ENCODE data around the gene ROR1. TPM values are rescaled to one million over a fixed set of nuclear protein-coding genes. Genes with fewer than 3 reads are reported as not detected.

ROR1 gene
- total and polyA plus RNA-seq, 2 of the 4 experiments (the other 2 are of a cell fraction), result 4.4 to 10.0 TPM

GRCh38 chr1:63864224-63864641 is 90.4 kb downstream of the ROR1 start:
- Histone ChIP-seq H3K56ac (ENCODE audit: extremely low read depth, insufficient read depth, low read length) (no peak overlapping the region), H3K9me1 (ENCODE audit: insufficient read depth, low read length) (no peaks in the 10 kb centered on the region), H2BK20ac (ENCODE audit: low read depth, low read length) (no peak overlapping the region), H2BK120ac (ENCODE audit: low read depth, low read length) (no peak overlapping the region), H2AK5ac (ENCODE audit: low read depth, low read length) (no peak overlapping the region), H3K4me1 (ENCODE audit: control insufficient read depth, insufficient read depth, low read length) (no peaks in the 10 kb centered on the region; the same call in 1 of the 2 replicates), H3K23ac (ENCODE audit: low read depth, low read length) (no peak overlapping the region), H3K9me3 (ENCODE audit: control insufficient read depth, insufficient read depth, low read length) (no peaks in the 10 kb centered on the region), H3K4me2 (ENCODE audit: low read depth, low read length) (no peak overlapping the region), H2AK9ac (replicated peaks; ENCODE audit: low read depth, low read length, poor library complexity) (no peak overlapping the region), H2BK15ac (ENCODE audit: low read depth, low read length) (no peak overlapping the region), H3K4ac (ENCODE audit: low read depth, low read length) (no peak overlapping the region), H2BK5ac (ENCODE audit: low read depth, low read length, poor library complexity, severe bottlenecking) (no peak overlapping the region), H3K9ac (ENCODE audit: low read depth, low read length) (no peak overlapping the region), H4K5ac (ENCODE audit: low read depth, low read length) (no peak overlapping the region), H4K20me1 (ENCODE audit: insufficient read depth, low read length) (no peaks in the 10 kb centered on the region), H3K27me3 (ENCODE audit: control insufficient read depth, insufficient read depth, low read length) (no peaks in the 10 kb centered on the region), H3K14ac (replicated peaks; ENCODE audit: low read depth, low read length) (no peak overlapping the region), H3K36me3 (ENCODE audit: control insufficient read depth, insufficient read depth, low read length) (no peaks in the 10 kb centered on the region), H3K4me3 (ENCODE audit: insufficient read depth, low read depth, low read length) (no peak overlapping the region), H4K8ac (ENCODE audit: low read depth in 2 of 2, low read length in 2 of 2) (no peak overlapping the region), H3K18ac (ENCODE audit: low read depth, low read length) (no peak overlapping the region), H3K27ac (ENCODE audit: insufficient read depth, low read length) (no peak overlapping the region), H3K79me1 (ENCODE audit: low read depth in 1 of 2, low read length in 2 of 2) (no peaks in the 10 kb centered on the region; a peak in 2 of 4 replicates), H2AFZ (replicated peaks; ENCODE audit: low read length, poor library complexity) (no peak overlapping the region), H4K91ac (ENCODE audit: insufficient read depth, low read depth, low read length) (no peak overlapping the region)
- dilution Hi-C loops (cut with HindIII; ENCODE audit: low sequenced_read_pairs, unreplicated experiment) (no loop called here), intact Hi-C loops (cut with micrococcal nuclease) (no loop called here), in situ Hi-C loops (cut with MboI; ENCODE audit: low sequenced_read_pairs) (no loop called here)
- ATAC-seq (ENCODE audit: low read depth) (peak; percentile 49; the same call in 1 of the 2 replicates), DNase-seq (peak; percentile 16)
- BruUV-seq (replicated peaks), result no TSS peak
- no CpG with 5 or more reads among the region's 4 CpGs for WGBS, 2 experiments (ENCODE audit: extremely low coverage in 2 of 2, insufficient read length in 1 of 2)
- TF ChIP-seq, protein P1, sequence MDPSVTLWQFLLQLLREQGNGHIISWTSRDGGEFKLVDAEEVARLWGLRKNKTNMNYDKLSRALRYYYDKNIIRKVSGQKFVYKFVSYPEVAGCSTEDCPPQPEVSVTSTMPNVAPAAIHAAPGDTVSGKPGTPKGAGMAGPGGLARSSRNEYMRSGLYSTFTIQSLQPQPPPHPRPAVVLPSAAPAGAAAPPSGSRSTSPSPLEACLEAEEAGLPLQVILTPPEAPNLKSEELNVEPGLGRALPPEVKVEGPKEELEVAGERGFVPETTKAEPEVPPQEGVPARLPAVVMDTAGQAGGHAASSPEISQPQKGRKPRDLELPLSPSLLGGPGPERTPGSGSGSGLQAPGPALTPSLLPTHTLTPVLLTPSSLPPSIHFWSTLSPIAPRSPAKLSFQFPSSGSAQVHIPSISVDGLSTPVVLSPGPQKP (IDR thresholded peaks at IDR 0.05; ENCODE audit: borderline replicate concordance, low read depth, low read length), result no peak
- TF ChIP-seq FOS (IDR thresholded peaks at IDR 0.05; ENCODE audit: low read depth, low read length), result no peak
- no peak for TF ChIP-seq RFX5 (IDR thresholded peaks at IDR 0.05; ENCODE audit: low read depth, low read length)
- no peak for TF ChIP-seq BHLHE40 (IDR thresholded peaks at IDR 0.05; ENCODE audit: low read depth, low read length)
- TF ChIP-seq MXI1 (IDR thresholded peaks at IDR 0.05; ENCODE audit: borderline replicate concordance, low read depth, low read length), result no peak
- TF ChIP-seq USF2 (IDR thresholded peaks at IDR 0.05; ENCODE audit: low read depth, low read length), result no peak
- no peak for TF ChIP-seq RCOR1 (IDR thresholded peaks at IDR 0.05; ENCODE audit: insufficient replicate concordance, low read length)
- TF ChIP-seq POLR2A (IDR thresholded peaks at IDR 0.05; ENCODE audit: low read depth, low read length), result no peak
- no peak for TF ChIP-seq SMC3 (IDR thresholded peaks at IDR 0.05; ENCODE audit: low read depth, low read length)
- TF ChIP-seq, protein P2, sequence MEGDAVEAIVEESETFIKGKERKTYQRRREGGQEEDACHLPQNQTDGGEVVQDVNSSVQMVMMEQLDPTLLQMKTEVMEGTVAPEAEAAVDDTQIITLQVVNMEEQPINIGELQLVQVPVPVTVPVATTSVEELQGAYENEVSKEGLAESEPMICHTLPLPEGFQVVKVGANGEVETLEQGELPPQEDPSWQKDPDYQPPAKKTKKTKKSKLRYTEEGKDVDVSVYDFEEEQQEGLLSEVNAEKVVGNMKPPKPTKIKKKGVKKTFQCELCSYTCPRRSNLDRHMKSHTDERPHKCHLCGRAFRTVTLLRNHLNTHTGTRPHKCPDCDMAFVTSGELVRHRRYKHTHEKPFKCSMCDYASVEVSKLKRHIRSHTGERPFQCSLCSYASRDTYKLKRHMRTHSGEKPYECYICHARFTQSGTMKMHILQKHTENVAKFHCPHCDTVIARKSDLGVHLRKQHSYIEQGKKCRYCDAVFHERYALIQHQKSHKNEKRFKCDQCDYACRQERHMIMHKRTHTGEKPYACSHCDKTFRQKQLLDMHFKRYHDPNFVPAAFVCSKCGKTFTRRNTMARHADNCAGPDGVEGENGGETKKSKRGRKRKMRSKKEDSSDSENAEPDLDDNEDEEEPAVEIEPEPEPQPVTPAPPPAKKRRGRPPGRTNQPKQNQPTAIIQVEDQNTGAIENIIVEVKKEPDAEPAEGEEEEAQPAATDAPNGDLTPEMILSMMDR (conservative IDR thresholded peaks at IDR 0.05; ENCODE audit: low read depth, low read length), result no peak
- TF ChIP-seq MAFK (IDR thresholded peaks at IDR 0.05; ENCODE audit: low read depth, low read length), result no peak
- no peak for TF ChIP-seq CEBPB (IDR thresholded peaks at IDR 0.05; ENCODE audit: low read depth, low read length)
- TF ChIP-seq RAD21 (IDR thresholded peaks at IDR 0.05; ENCODE audit: low read length), result no peak
- no peak for TF ChIP-seq MAZ (IDR thresholded peaks at IDR 0.05; ENCODE audit: borderline replicate concordance, low read depth, low read length)
- no peak for TF ChIP-seq NFE2L2 (IDR thresholded peaks at IDR 0.05; ENCODE audit: low read depth, low read length)
- TF ChIP-seq CHD1 (IDR thresholded peaks at IDR 0.05; ENCODE audit: low read depth, low read length), result no peak
- ChIA-PET CTCF (interaction anchor here (0.6 to 0.7 kb wide), 3 partner anchors 16 to 1013 kb away, joined by 3 read pairs; no protein-coding TSS in a partner anchor), POLR2A (ENCODE audit: unreplicated experiment) (interaction anchor here (0.6 kb wide), 1 partner anchor 302 kb away, joined by 22 read pairs; no protein-coding TSS in a partner anchor)
